Breast epithelium (tissue), 4 donors: ENCODE data around the gene IGSF22. TPM values are rescaled to one million over a fixed set of nuclear protein-coding genes. Genes with fewer than 3 reads are reported as not detected.

Experiments
- DNase-seq, 2 donors: peaks; one replicate each; pipeline ENCODE4 v3.0.0-alpha.2; 2019; ENCODE audit warnings: low spot score in 2 of 2
- H3K27ac ChIP-seq, 2 donors: fragments of 200-600 bp; sonication (generic) in 1 of 2; one replicate each; pipeline ENCODE4 v1.5.1; 2016 to 2019; ENCODE audit warnings: mild to moderate bottlenecking in 1 of 2
- H3K27me3 ChIP-seq, 2 donors: fragments of 200-600 bp; sonication (generic) in 1 of 2; one replicate each; pipeline versions ENCODE4 v1.5.1 to v1.6.0; 2017 to 2019; ENCODE audit warnings: control low read depth in 1 of 2, mild to moderate bottlenecking in 1 of 2
- H3K36me3 ChIP-seq: fragments of 200-600 bp; one replicate; pipeline ENCODE4 v1.5.1; 2019
- H3K4me1 ChIP-seq, 2 donors: fragments of 200-600 bp; sonication (generic); one replicate each; pipeline ENCODE4 v1.5.1; 2016 to 2019; ENCODE audit warnings: control low read depth in 1 of 2
- H3K4me3 ChIP-seq, 3 donors: fragments of 200-600 bp; sonication (generic); 1 replicate in 2 of 3; 2 replicates in 1 of 3; pipeline ENCODE4 v1.5.1; 2016 to 2019; ENCODE audit warnings: mild to moderate bottlenecking in 3 of 3, moderate library complexity in 2 of 3
- H3K9me3 ChIP-seq, 2 donors: fragments of 200-600 bp; sonication (generic) in 1 of 2; one replicate each; pipeline ENCODE4 v1.5.1; 2016 to 2019; ENCODE audit warnings: control low read depth in 1 of 2
- CTCF ChIP-seq, 3 donors: fragments of 450-650 bp; IDR thresholded peaks; one replicate each; pipeline ENCODE4 v1.5.1; 2016 to 2017; ENCODE audit warnings: antibody characterized with exemption in 3 of 3, mild to moderate bottlenecking in 3 of 3, moderate library complexity in 3 of 3
- POLR2A ChIP-seq: fragments of 450-650 bp; IDR thresholded peaks from one replicate; pipeline ENCODE4 v1.6.1; 2016; ENCODE audit warnings: antibody characterized with exemption, mild to moderate bottlenecking, moderate library complexity
- POLR2AphosphoS5 ChIP-seq, 3 donors: sonication (generic); formaldehyde crosslinking; IDR thresholded peaks; one replicate each; pipeline ENCODE4 v1.6.1; 2017; ENCODE audit warnings: antibody characterized with exemption in 3 of 3
- intact Hi-C: fragments of 100-400 bp; cut with DNase I; formaldehyde crosslinking; loops from one replicate; pipeline ENCODE4 v1.15.1; 2023; ENCODE audit warnings: low total_unique reads
- total RNA-seq, 3 donors: library from RNA; depleted of rRNA; stranded (reverse); fragments of >200 nt; gene quantifications; one replicate each; pipeline ENCODE4 v1.1.0, GENCODE V29; 2016

The IGSF22 gene
- total RNA-seq, 3 donors from 2014 or later: 0.44 to 0.66 TPM; not detected in 1

DNA sequence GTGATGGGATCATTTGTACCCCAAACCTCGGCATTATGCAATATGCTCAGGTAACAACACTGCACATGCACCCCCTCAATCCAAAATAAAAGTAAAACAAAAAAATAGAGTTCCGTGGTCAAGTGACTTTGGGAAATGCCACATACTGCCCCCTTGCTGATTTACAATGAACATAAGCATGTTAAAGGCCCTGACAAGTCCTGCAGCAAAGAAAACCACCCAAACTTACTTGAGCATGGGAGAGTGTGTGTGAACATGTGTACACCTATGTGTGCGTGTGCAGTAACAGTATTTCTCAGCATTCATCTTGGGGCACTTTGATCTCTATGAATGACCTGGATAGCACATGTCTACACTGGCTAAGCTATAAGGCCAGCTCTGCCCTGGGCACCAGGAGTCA, 15.8 kb upstream of the IGSF22 start:
- no peaks in the 10 kb centered on the region for H3K4me1 ChIP-seq
- TF ChIP-seq CTCF (IDR thresholded peaks at IDR 0.05) (no peak), POLR2AphosphoS5 (IDR thresholded peaks at IDR 0.05) (no peak), POLR2A (no peak)
- H3K36me3 ChIP-seq: no peaks in the 10 kb centered on the region
- H3K27ac ChIP-seq: no peak overlapping the region
- H3K27me3 ChIP-seq: no peaks in the 10 kb centered on the region
- H3K4me3 ChIP-seq: no peak overlapping the region
- intact Hi-C loops: no loop called here
- no peaks in the 10 kb centered on the region for H3K9me3 ChIP-seq
- DNase-seq: no peak

DNA sequence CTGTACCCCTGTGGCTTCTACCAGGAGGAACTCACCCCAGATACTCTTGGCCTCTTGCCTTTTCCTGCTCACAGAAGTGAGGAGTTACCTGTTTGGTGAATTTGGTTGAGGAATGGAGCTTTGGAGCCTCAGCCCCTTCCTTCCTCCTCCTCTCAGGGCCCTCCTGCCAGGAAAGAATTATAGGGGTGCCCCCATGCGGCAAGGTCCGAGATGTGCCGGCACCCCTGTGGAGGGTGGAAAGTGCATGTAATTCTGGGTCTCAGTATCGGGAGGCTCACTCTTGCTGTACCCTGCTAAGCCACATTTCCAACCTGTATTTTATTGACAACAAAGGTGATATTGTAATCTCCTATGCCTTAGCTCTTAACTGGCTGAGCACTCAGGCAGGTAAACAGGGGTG, 13.7 kb upstream of the IGSF22 start:
- Histone ChIP-seq H3K27me3 (no peaks in the 10 kb centered on the region), H3K4me3 (no peak overlapping the region), H3K27ac (no peak overlapping the region), H3K36me3 (no peaks in the 10 kb centered on the region), H3K9me3 (no peaks in the 10 kb centered on the region), H3K4me1 (no peaks in the 10 kb centered on the region)
- DNase-seq: no peak
- TF ChIP-seq POLR2AphosphoS5 (IDR thresholded peaks at IDR 0.05) (no peak), CTCF (IDR thresholded peaks at IDR 0.05) (no peak), POLR2A (no peak)
- intact Hi-C loops: no loop called here

- TF ChIP-seq POLR2A (no peak), POLR2AphosphoS5 (IDR thresholded peaks at IDR 0.05) (no peak), CTCF (IDR thresholded peaks at IDR 0.05) (no peak)
- intact Hi-C loops: no loop called here
- no peak overlapping the region for H3K4me3 ChIP-seq
Observed at GRCh38 chr11:18737642-18738041, 11.7 kb upstream of the IGSF22 start.

DNA sequence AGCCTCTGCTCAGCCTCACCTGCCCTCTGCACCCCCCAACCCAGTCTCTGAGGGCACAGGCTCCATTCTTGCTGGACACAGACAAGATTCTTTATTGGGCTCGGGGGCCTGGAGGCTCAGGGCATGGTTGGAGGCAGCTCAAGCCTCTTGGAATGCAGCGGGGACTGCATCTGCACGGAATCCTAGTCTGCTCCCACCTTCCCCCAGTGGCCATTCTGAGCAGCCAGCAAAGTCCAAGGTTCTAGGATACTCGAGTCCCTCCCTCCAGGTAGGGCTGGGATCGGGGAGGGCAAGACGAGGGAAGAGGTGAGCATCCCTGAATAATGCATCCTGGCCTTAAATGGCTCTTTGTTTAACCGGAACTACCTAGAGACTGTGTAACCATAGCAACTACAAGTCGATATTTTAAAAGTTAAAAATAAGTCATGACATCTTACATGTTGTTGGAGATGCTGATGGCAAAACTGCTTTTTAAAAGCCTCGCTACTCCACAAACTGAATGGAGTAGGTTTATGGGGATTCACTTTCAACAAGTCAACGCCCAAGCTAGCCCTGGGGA, 10.7 kb upstream of the IGSF22 start:
- no peak for DNase-seq
- H3K4me1 ChIP-seq: no peaks in the 10 kb centered on the region
- no peaks in the 10 kb centered on the region for H3K36me3 ChIP-seq
- no peaks in the 10 kb centered on the region for H3K9me3 ChIP-seq
- H3K27me3 ChIP-seq: no peaks in the 10 kb centered on the region
- TF ChIP-seq POLR2A (no peak), CTCF (IDR thresholded peaks at IDR 0.05) (no peak), POLR2AphosphoS5 (IDR thresholded peaks at IDR 0.05) (no peak)
- H3K4me3 ChIP-seq: no peak overlapping the region
- intact Hi-C loops: no loop called here
- H3K27ac ChIP-seq: no peak overlapping the region

More at GRCh38 chr11:18737642-18738041, 11.7 kb upstream of the IGSF22 start:
- Histone ChIP-seq H3K9me3 (no peaks in the 10 kb centered on the region), H3K4me1 (no peaks in the 10 kb centered on the region), H3K27ac (no peak overlapping the region), H3K27me3 (no peaks in the 10 kb centered on the region), H3K36me3 (no peaks in the 10 kb centered on the region)
- no peak for DNase-seq

DNA sequence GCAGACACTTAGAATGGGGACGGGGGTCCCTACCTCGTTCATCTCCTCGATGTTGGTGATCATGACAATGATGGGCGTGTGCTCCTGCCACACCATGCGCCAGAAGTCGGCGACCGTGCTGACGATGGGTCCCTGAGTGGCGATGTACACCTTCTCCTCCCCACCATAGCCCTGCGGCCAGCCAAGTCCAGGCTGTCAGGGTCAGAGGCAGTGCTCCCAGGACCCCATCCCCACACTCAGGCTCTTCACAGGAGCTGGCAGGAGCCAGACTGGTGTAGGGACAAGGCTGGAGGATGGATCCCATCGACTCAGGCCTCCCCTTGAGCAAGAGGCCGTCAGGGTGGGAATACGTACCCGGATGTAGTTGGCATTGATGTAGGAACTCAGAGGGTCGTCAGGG, 7.2 kb upstream of the IGSF22 start:
- no peak overlapping the region for H3K4me3 ChIP-seq
- intact Hi-C loops: no loop called here
- no peaks in the 10 kb centered on the region for H3K27me3 ChIP-seq
- no peak for DNase-seq
- no peak overlapping the region for H3K27ac ChIP-seq
- H3K9me3 ChIP-seq: no peaks in the 10 kb centered on the region
- no peaks in the 10 kb centered on the region for H3K4me1 ChIP-seq
- TF ChIP-seq POLR2AphosphoS5 (IDR thresholded peaks at IDR 0.05): no peak
- no peak for TF ChIP-seq CTCF (IDR thresholded peaks at IDR 0.05)
- no peak for TF ChIP-seq POLR2A
- no peaks in the 10 kb centered on the region for H3K36me3 ChIP-seq
